Calu3 (cell line): Measurements from ENCODE around the gene PARM1. TPM values are rescaled to one million over a fixed set of nuclear protein-coding genes. Genes with fewer than 3 reads are reported as not detected.

ENCODE experiments used
- BruUV-seq: library from RNA; stranded (reverse); fragments of 400-500 nt; replicated peaks from 2 replicates; lab custom pipeline; 2021; lab: Mats Ljungman, UMichigan
- CTCF ChIA-PET: fragments of 300-600 bp; sonication (Branson Sonifier 250); formaldehyde crosslinking; loops from one replicate; lab custom pipeline; 2022; ENCODE audit warnings: antibody characterized with exemption; lab: Charles Lee
- DNase-seq: peaks from one replicate; pipeline ENCODE4 v3.0.0; 2022
- H3K27ac Mint-ChIP-seq: one replicate; pipeline ENCODE4 v1.8.0; 2022; ENCODE audit warnings: mixed read lengths; ENCODE audit not compliant: unreplicated experiment
- H3K27me3 Mint-ChIP-seq: one replicate; pipeline ENCODE4 v1.8.0; 2022; ENCODE audit warnings: mixed read lengths; ENCODE audit not compliant: unreplicated experiment
- H3K36me3 Mint-ChIP-seq: one replicate; pipeline ENCODE4 v1.8.0; 2022; ENCODE audit warnings: mild to moderate bottlenecking, moderate library complexity, mixed read lengths; ENCODE audit not compliant: insufficient read depth, unreplicated experiment
- H3K4me1 Mint-ChIP-seq: one replicate; pipeline ENCODE4 v1.8.0; 2022; ENCODE audit warnings: mild to moderate bottlenecking, low read depth, mixed read lengths; ENCODE audit not compliant: unreplicated experiment
- H3K4me3 Mint-ChIP-seq: one replicate; pipeline ENCODE4 v1.8.0; 2022; ENCODE audit warnings: mild to moderate bottlenecking, low read depth, moderate library complexity, mixed read lengths; ENCODE audit not compliant: unreplicated experiment
- H3K9me3 Mint-ChIP-seq: one replicate; pipeline ENCODE4 v1.8.0; 2022; ENCODE audit warnings: low read depth, mixed read lengths; ENCODE audit not compliant: unreplicated experiment
- CTCF ChIP-seq: fragments of 200-600 bp; IDR thresholded peaks from one replicate; pipeline ENCODE4 v1.8.0; 2022; ENCODE audit warnings: antibody characterized with exemption; ENCODE audit not compliant: unreplicated experiment
- intact Hi-C: fragments of 100-400 bp; cut with micrococcal nuclease; formaldehyde crosslinking; loops from one replicate; pipeline ENCODE4 v1.10.0; 2022; ENCODE audit not compliant: unreplicated experiment
- total RNA-seq: library from RNA; stranded (reverse); gene quantifications from 2 replicates; pipeline ENCODE4 v1.2.3, GENCODE V29; 2022

Gene PARM1
- total RNA-seq, 1 experiment from 2014 or later = 4.4 TPM

- no peaks in the 10 kb centered on the region for H3K9me3 Mint-ChIP-seq
- intact Hi-C loops = no loop called here
- H3K4me1 Mint-ChIP-seq = no peaks in the 10 kb centered on the region
- BruUV-seq = no TSS peak
- no peaks in the 10 kb centered on the region for H3K36me3 Mint-ChIP-seq
- no peak for DNase-seq
- no peak for TF ChIP-seq CTCF
- CTCF ChIA-PET = no interaction called here
- no peak overlapping the region for H3K4me3 Mint-ChIP-seq
- no peaks in the 10 kb centered on the region for H3K27me3 Mint-ChIP-seq
- no peak overlapping the region for H3K27ac Mint-ChIP-seq
These were observed 130.5 kb downstream of the PARM1 start for GRCh38 chr4:75063433-75063832.

- Mint-ChIP-seq H3K27me3 (no peaks in the 10 kb centered on the region), H3K9me3 (no peaks in the 10 kb centered on the region), H3K36me3 (no peaks in the 10 kb centered on the region), H3K4me3 (no peak overlapping the region), H3K27ac (no peak overlapping the region), H3K4me1 (no peaks in the 10 kb centered on the region)
- TF ChIP-seq CTCF = no peak
- no peak for DNase-seq
- CTCF ChIA-PET = no interaction called here
- BruUV-seq = no TSS peak
- intact Hi-C loops = no loop called here
These were observed 133.0 kb downstream of the PARM1 start for GRCh38 chr4:75065909-75066308.

- no peak for TF ChIP-seq CTCF
- CTCF ChIA-PET = no interaction called here
- Mint-ChIP-seq H3K36me3 (no peaks in the 10 kb centered on the region), H3K27ac (no peak overlapping the region), H3K27me3 (no peaks in the 10 kb centered on the region), H3K4me1 (no peaks in the 10 kb centered on the region), H3K4me3 (no peak overlapping the region), H3K9me3 (no peaks in the 10 kb centered on the region)
- no peak for DNase-seq
- no TSS peak for BruUV-seq
- intact Hi-C loops = no loop called here
These were observed 136.7 kb downstream of the PARM1 start for GRCh38 chr4:75069493-75070074.

GRCh38 chr4:75071317-75071716 lies 138.4 kb downstream of the PARM1 start:
- Mint-ChIP-seq H3K36me3 (no peaks in the 10 kb centered on the region), H3K4me3 (no peak overlapping the region), H3K9me3 (no peaks in the 10 kb centered on the region), H3K4me1 (no peaks in the 10 kb centered on the region), H3K27ac (no peak overlapping the region), H3K27me3 (no peaks in the 10 kb centered on the region)
- intact Hi-C loops = no loop called here
- no TSS peak for BruUV-seq
- CTCF ChIA-PET = no interaction called here
- no peak for DNase-seq
- no peak for TF ChIP-seq CTCF
